Liver (tissue), 3 donors: Measurements from ENCODE around the gene LEF1.

Experiments used
- FOXA1 ChIP-seq: IDR thresholded peaks from 2 replicates; pipeline ENCODE4 v1.6.1; 2016; ENCODE audit warnings: antibody characterized with exemption
- HNF4G ChIP-seq: IDR thresholded peaks from 2 replicates; pipeline ENCODE4 v1.6.1; 2016; ENCODE audit warnings: antibody characterized with exemption
- NR2F2 ChIP-seq: IDR thresholded peaks from 2 replicates; pipeline ENCODE4 v1.6.1; 2016; ENCODE audit warnings: antibody characterized with exemption
- RAD21 ChIP-seq, 2 donors: IDR thresholded peaks; 2 replicates each; pipeline ENCODE4 v1.6.1; 2016; ENCODE audit warnings: antibody characterized with exemption in 2 of 2, mild to moderate bottlenecking in 2 of 2
- RXRA ChIP-seq, 2 donors: IDR thresholded peaks; 2 replicates each; pipeline ENCODE4 v1.6.1; 2017 to 2018; ENCODE audit warnings: antibody characterized with exemption in 2 of 2, mild to moderate bottlenecking in 1 of 2
- SP1 ChIP-seq: IDR thresholded peaks from 2 replicates; pipeline ENCODE4 v1.6.1; 2018; ENCODE audit warnings: antibody characterized with exemption, mild to moderate bottlenecking
- TAF1 ChIP-seq: conservative IDR thresholded peaks from 2 replicates; pipeline ENCODE4 v1.6.1; 2016; ENCODE audit warnings: antibody characterized with exemption, mild to moderate bottlenecking
- YY1 ChIP-seq: IDR thresholded peaks from 2 replicates; pipeline ENCODE4 v1.6.1; 2016; ENCODE audit warnings: antibody characterized with exemption, mild to moderate bottlenecking
- TF ChIP-seq, protein P1 (sequence below): fragments of 150-350 bp; IDR thresholded peaks from 2 replicates; pipeline ENCODE4 v1.5.1; 2017; ENCODE audit warnings: improper control_type of control experiment, low read depth, low read length; ENCODE audit not compliant: missing input control
- TF ChIP-seq, protein P2 (sequence below): IDR thresholded peaks from 2 replicates; pipeline ENCODE4 v1.6.1; 2016; ENCODE audit warnings: antibody characterized with exemption, mild to moderate bottlenecking
- TF ChIP-seq, protein P3 (sequence below): IDR thresholded peaks from 2 replicates; pipeline ENCODE4 v1.6.1; 2016; ENCODE audit warnings: antibody characterized with exemption
- donor health status: healthy.
- donor health status: healthy.

DNA sequence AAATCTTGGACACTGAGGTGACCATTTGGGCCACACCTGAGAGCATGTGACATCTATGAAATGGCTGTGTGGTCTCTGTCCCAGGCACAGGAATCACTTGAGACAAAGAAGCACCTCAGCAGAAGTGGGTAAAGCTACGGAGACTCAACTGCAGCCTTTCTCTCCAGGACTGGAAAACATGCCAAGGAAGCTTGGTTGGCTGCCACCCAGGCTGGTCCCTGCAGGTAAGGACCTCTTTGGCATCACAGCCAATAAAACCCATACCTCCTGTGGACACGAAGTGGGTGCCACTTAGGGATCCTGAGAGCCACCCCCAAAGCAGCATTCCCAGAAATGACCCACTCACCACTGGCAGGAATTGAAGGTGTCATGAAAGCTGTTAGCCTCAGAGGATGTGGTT, 74.6 kb downstream of the LEF1 start:
- TF ChIP-seq, protein P1, sequence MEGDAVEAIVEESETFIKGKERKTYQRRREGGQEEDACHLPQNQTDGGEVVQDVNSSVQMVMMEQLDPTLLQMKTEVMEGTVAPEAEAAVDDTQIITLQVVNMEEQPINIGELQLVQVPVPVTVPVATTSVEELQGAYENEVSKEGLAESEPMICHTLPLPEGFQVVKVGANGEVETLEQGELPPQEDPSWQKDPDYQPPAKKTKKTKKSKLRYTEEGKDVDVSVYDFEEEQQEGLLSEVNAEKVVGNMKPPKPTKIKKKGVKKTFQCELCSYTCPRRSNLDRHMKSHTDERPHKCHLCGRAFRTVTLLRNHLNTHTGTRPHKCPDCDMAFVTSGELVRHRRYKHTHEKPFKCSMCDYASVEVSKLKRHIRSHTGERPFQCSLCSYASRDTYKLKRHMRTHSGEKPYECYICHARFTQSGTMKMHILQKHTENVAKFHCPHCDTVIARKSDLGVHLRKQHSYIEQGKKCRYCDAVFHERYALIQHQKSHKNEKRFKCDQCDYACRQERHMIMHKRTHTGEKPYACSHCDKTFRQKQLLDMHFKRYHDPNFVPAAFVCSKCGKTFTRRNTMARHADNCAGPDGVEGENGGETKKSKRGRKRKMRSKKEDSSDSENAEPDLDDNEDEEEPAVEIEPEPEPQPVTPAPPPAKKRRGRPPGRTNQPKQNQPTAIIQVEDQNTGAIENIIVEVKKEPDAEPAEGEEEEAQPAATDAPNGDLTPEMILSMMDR: no peak
- TF ChIP-seq, protein P2, sequence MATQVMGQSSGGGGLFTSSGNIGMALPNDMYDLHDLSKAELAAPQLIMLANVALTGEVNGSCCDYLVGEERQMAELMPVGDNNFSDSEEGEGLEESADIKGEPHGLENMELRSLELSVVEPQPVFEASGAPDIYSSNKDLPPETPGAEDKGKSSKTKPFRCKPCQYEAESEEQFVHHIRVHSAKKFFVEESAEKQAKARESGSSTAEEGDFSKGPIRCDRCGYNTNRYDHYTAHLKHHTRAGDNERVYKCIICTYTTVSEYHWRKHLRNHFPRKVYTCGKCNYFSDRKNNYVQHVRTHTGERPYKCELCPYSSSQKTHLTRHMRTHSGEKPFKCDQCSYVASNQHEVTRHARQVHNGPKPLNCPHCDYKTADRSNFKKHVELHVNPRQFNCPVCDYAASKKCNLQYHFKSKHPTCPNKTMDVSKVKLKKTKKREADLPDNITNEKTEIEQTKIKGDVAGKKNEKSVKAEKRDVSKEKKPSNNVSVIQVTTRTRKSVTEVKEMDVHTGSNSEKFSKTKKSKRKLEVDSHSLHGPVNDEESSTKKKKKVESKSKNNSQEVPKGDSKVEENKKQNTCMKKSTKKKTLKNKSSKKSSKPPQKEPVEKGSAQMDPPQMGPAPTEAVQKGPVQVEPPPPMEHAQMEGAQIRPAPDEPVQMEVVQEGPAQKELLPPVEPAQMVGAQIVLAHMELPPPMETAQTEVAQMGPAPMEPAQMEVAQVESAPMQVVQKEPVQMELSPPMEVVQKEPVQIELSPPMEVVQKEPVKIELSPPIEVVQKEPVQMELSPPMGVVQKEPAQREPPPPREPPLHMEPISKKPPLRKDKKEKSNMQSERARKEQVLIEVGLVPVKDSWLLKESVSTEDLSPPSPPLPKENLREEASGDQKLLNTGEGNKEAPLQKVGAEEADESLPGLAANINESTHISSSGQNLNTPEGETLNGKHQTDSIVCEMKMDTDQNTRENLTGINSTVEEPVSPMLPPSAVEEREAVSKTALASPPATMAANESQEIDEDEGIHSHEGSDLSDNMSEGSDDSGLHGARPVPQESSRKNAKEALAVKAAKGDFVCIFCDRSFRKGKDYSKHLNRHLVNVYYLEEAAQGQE: no peak
- TF ChIP-seq, protein P3, sequence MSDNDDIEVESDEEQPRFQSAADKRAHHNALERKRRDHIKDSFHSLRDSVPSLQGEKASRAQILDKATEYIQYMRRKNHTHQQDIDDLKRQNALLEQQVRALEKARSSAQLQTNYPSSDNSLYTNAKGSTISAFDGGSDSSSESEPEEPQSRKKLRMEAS: no peak
- TF ChIP-seq HNF4G (no peak), YY1 (no peak), TAF1 (no peak), NR2F2 (no peak), SP1 (no peak), RAD21 (IDR thresholded peaks at IDR 0.05) (no peak), RXRA (IDR thresholded peaks at IDR 0.05) (no peak), FOXA1 (no peak)
